ENCODE data around the gene PKHD1.
"Not testable (repeated sequence)": the region's sequence is repeated elsewhere in the genome, so short reads cannot be mapped to it uniquely, and the experiment has no call there.

The PKHD1 gene

GRCh38 chr6:51951924-51952323 lies 135.5 kb downstream of the PKHD1 start:
- no peaks in the 10 kb centered on the region for H3K4me1 ChIP-seq (ENCODE audit: insufficient read depth, low read length)
- H3K27me3 ChIP-seq (ENCODE audit: insufficient read depth, low read length), result no peaks in the 10 kb centered on the region
- H2AFZ ChIP-seq (ENCODE audit: low read depth, low read length), result no peak overlapping the region
- H3K36me3 ChIP-seq (ENCODE audit: insufficient read depth, low read length), result no peaks in the 10 kb centered on the region
- H3K9me3 ChIP-seq (ENCODE audit: low read length), result no peaks in the 10 kb centered on the region
- H3K4me3 ChIP-seq (ENCODE audit: low read length), result no peak overlapping the region

GRCh38 chr6:51949526-51949925 lies 137.9 kb downstream of the PKHD1 start:
- no peaks in the 10 kb centered on the region for H3K9me3 ChIP-seq (ENCODE audit: low read length)
- no peaks in the 10 kb centered on the region for H3K4me1 ChIP-seq (ENCODE audit: insufficient read depth, low read length)
- no peaks in the 10 kb centered on the region for H3K27me3 ChIP-seq (ENCODE audit: insufficient read depth, low read length)
- no peak overlapping the region for H2AFZ ChIP-seq (ENCODE audit: low read depth, low read length)
- no peak overlapping the region for H3K4me3 ChIP-seq (ENCODE audit: low read length)
- H3K36me3 ChIP-seq (ENCODE audit: insufficient read depth, low read length), result no peaks in the 10 kb centered on the region

GRCh38 chr6:51939695-51940094 lies 147.7 kb downstream of the PKHD1 start:
- H3K9me3 ChIP-seq (ENCODE audit: low read length), result not testable (repeated sequence)

GRCh38 chr6:51936531-51937290 lies 150.7 kb downstream of the PKHD1 start:
- H3K4me1 ChIP-seq (ENCODE audit: insufficient read depth, low read length), result no peaks in the 10 kb centered on the region
- H3K9me3 ChIP-seq (ENCODE audit: low read length), result no peaks in the 10 kb centered on the region
- no peaks in the 10 kb centered on the region for H3K36me3 ChIP-seq (ENCODE audit: insufficient read depth, low read length)
- no peak overlapping the region for H2AFZ ChIP-seq (ENCODE audit: low read depth, low read length)
- no peak overlapping the region for H3K4me3 ChIP-seq (ENCODE audit: low read length)
- H3K27me3 ChIP-seq (ENCODE audit: insufficient read depth, low read length), result no peaks in the 10 kb centered on the region

More at GRCh38 chr6:51939695-51940094, 147.7 kb downstream of the PKHD1 start:
- not testable (repeated sequence) for H2AFZ ChIP-seq (ENCODE audit: low read depth, low read length); H3K36me3 ChIP-seq (ENCODE audit: insufficient read depth, low read length); H3K4me1 ChIP-seq (ENCODE audit: insufficient read depth, low read length); H3K27me3 ChIP-seq (ENCODE audit: insufficient read depth, low read length); H3K4me3 ChIP-seq (ENCODE audit: low read length)

GRCh38 chr6:51934098-51934497 lies 153.3 kb downstream of the PKHD1 start:
- Histone ChIP-seq H3K4me1 (ENCODE audit: insufficient read depth, low read length) (no peaks in the 10 kb centered on the region), H3K4me3 (ENCODE audit: low read length) (no peak overlapping the region), H2AFZ (ENCODE audit: low read depth, low read length) (no peak overlapping the region), H3K36me3 (ENCODE audit: insufficient read depth, low read length) (no peaks in the 10 kb centered on the region), H3K9me3 (ENCODE audit: low read length) (no peaks in the 10 kb centered on the region), H3K27me3 (ENCODE audit: insufficient read depth, low read length) (no peaks in the 10 kb centered on the region)

GRCh38 chr6:51932956-51933355 lies 154.5 kb downstream of the PKHD1 start:
- H2AFZ ChIP-seq (ENCODE audit: low read depth, low read length), result no peak overlapping the region
- no peaks in the 10 kb centered on the region for H3K9me3 ChIP-seq (ENCODE audit: low read length)
- H3K27me3 ChIP-seq (ENCODE audit: insufficient read depth, low read length), result no peaks in the 10 kb centered on the region
- no peaks in the 10 kb centered on the region for H3K4me1 ChIP-seq (ENCODE audit: insufficient read depth, low read length)
- H3K4me3 ChIP-seq (ENCODE audit: low read length), result no peak overlapping the region
- no peaks in the 10 kb centered on the region for H3K36me3 ChIP-seq (ENCODE audit: insufficient read depth, low read length)

- Histone ChIP-seq H3K4me1 (ENCODE audit: insufficient read depth, low read length) (no peaks in the 10 kb centered on the region), H3K27me3 (ENCODE audit: insufficient read depth, low read length) (no peaks in the 10 kb centered on the region), H2AFZ (ENCODE audit: low read depth, low read length) (no peak overlapping the region), H3K9me3 (ENCODE audit: low read length) (no peaks in the 10 kb centered on the region), H3K36me3 (ENCODE audit: insufficient read depth, low read length) (no peaks in the 10 kb centered on the region), H3K4me3 (ENCODE audit: low read length) (no peak overlapping the region)
Measured at GRCh38 chr6:51930602-51931001, 156.8 kb downstream of the PKHD1 start.

GRCh38 chr6:51929934-51930574 lies 157.4 kb downstream of the PKHD1 start:
- H3K4me3 ChIP-seq (ENCODE audit: low read length), result no peak overlapping the region
- H2AFZ ChIP-seq (ENCODE audit: low read depth, low read length), result no peak overlapping the region
- H3K4me1 ChIP-seq (ENCODE audit: insufficient read depth, low read length), result no peaks in the 10 kb centered on the region
- H3K27me3 ChIP-seq (ENCODE audit: insufficient read depth, low read length), result no peaks in the 10 kb centered on the region
- no peaks in the 10 kb centered on the region for H3K9me3 ChIP-seq (ENCODE audit: low read length)
- H3K36me3 ChIP-seq (ENCODE audit: insufficient read depth, low read length), result no peaks in the 10 kb centered on the region

GRCh38 chr6:51928320-51928719 lies 159.1 kb downstream of the PKHD1 start:
- no peak overlapping the region for H3K4me3 ChIP-seq (ENCODE audit: low read length)
- H3K9me3 ChIP-seq (ENCODE audit: low read length), result no peaks in the 10 kb centered on the region
- no peaks in the 10 kb centered on the region for H3K36me3 ChIP-seq (ENCODE audit: insufficient read depth, low read length)
- H2AFZ ChIP-seq (ENCODE audit: low read depth, low read length), result no peak overlapping the region
- no peaks in the 10 kb centered on the region for H3K4me1 ChIP-seq (ENCODE audit: insufficient read depth, low read length)
- H3K27me3 ChIP-seq (ENCODE audit: insufficient read depth, low read length), result no peaks in the 10 kb centered on the region

GRCh38 chr6:51927450-51927849 lies 160.0 kb downstream of the PKHD1 start:
- Histone ChIP-seq H3K9me3 (ENCODE audit: low read length) (no peaks in the 10 kb centered on the region), H3K36me3 (ENCODE audit: insufficient read depth, low read length) (no peaks in the 10 kb centered on the region), H3K4me1 (ENCODE audit: insufficient read depth, low read length) (no peaks in the 10 kb centered on the region), H3K4me3 (ENCODE audit: low read length) (no peak overlapping the region), H3K27me3 (ENCODE audit: insufficient read depth, low read length) (no peaks in the 10 kb centered on the region), H2AFZ (ENCODE audit: low read depth, low read length) (no peak overlapping the region)

- Histone ChIP-seq H2AFZ (ENCODE audit: low read depth, low read length) (no peak overlapping the region), H3K4me3 (ENCODE audit: low read length) (no peak overlapping the region), H3K4me1 (ENCODE audit: insufficient read depth, low read length) (no peaks in the 10 kb centered on the region), H3K9me3 (ENCODE audit: low read length) (no peaks in the 10 kb centered on the region), H3K36me3 (ENCODE audit: insufficient read depth, low read length) (no peaks in the 10 kb centered on the region), H3K27me3 (ENCODE audit: insufficient read depth, low read length) (no peaks in the 10 kb centered on the region)
Measured at GRCh38 chr6:51926125-51926524, 161.3 kb downstream of the PKHD1 start.

GRCh38 chr6:51922479-51922878 lies 164.9 kb downstream of the PKHD1 start:
- H3K4me3 ChIP-seq (ENCODE audit: low read length); H3K4me1 ChIP-seq (ENCODE audit: insufficient read depth, low read length); H2AFZ ChIP-seq (ENCODE audit: low read depth, low read length); H3K9me3 ChIP-seq (ENCODE audit: low read length); H3K36me3 ChIP-seq (ENCODE audit: insufficient read depth, low read length); H3K27me3 ChIP-seq (ENCODE audit: insufficient read depth, low read length): not testable (repeated sequence)

GRCh38 chr6:51918347-51918746 lies 169.1 kb downstream of the PKHD1 start:
- H3K4me1 ChIP-seq (ENCODE audit: insufficient read depth, low read length); H3K9me3 ChIP-seq (ENCODE audit: low read length); H3K36me3 ChIP-seq (ENCODE audit: insufficient read depth, low read length); H3K4me3 ChIP-seq (ENCODE audit: low read length); H3K27me3 ChIP-seq (ENCODE audit: insufficient read depth, low read length); H2AFZ ChIP-seq (ENCODE audit: low read depth, low read length): not testable (repeated sequence)

GRCh38 chr6:51915098-51915497 lies 172.3 kb downstream of the PKHD1 start:
- no peaks in the 10 kb centered on the region for H3K27me3 ChIP-seq (ENCODE audit: insufficient read depth, low read length)
- no peak overlapping the region for H2AFZ ChIP-seq (ENCODE audit: low read depth, low read length)
- H3K36me3 ChIP-seq (ENCODE audit: insufficient read depth, low read length), result no peaks in the 10 kb centered on the region
- H3K4me3 ChIP-seq (ENCODE audit: low read length), result no peak overlapping the region
- no peaks in the 10 kb centered on the region for H3K4me1 ChIP-seq (ENCODE audit: insufficient read depth, low read length)
- no peaks in the 10 kb centered on the region for H3K9me3 ChIP-seq (ENCODE audit: low read length)
